Measurements from ENCODE around the gene ARID3B. TPM values are rescaled to one million over a fixed set of nuclear protein-coding genes. Genes with fewer than 3 reads are reported as not detected.
A peak's percentile ranks its signal among the peaks of the same experiment; 100 is the strongest.

The ARID3B gene
- total and polyA plus RNA-seq, 2 of the 13 experiments (the other 11 are each of a cell fraction or from before 2014, with no cell fraction given): 5.3 to 12.8 TPM

DNA sequence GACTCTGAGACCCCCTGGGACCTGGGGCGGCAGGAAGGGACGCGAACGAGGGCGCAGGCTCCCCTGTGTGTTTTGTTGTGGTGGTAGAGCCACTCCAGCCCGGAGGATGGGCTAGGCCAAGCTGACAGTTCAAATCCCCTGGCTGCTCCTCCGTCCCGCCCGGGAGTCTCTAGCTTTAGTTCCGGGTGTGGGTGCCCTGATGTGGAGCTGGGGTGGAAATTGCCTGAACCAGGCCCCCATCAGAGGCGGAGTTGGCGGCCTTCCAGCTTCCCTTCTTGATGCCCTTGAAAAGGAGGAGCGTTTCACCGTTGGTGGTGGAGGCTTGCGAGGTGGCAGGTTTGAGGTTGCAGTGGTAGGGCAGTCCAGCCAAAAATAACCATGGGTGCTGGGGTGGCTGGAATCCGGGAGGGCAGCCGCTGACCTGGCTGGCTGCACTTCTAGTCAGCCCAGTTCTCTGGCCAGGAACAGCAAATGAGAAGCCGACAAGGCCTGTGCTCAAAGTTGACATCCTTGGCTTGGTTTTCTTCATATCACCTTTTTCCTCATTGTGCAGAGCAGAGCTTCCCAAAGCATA, 75.4 kb downstream of the ARID3B start:
- Histone ChIP-seq H2AFZ (ENCODE audit: low read length) (no peak overlapping the region), H4K20me1 (ENCODE audit: insufficient read depth, low read length) (peaks cover 51% of the 10 kb centered on the region), H3K79me2 (ENCODE audit: insufficient read depth, low read length) (peaks cover 50% of the 10 kb centered on the region), H3K36me3 (replicated peaks in 1 of 2; ENCODE audit: control insufficient read depth in 1 of 2, insufficient read depth in 2 of 2, low read length in 2 of 2) (peaks cover 7 to 23% of the 10 kb centered on the region in 2 experiments), H3K27me3 (ENCODE audit: control insufficient read depth in 1 of 2, insufficient read depth in 2 of 2, low read length in 2 of 2) (peaks cover 0 to 15% of the 10 kb centered on the region in 2 experiments; a peak in 2 of 5 replicates), H3K9me3 (ENCODE audit: low read length) (no peaks in the 10 kb centered on the region), H3K27ac (ENCODE audit: extremely low read length, insufficient read depth, low read length) (peak overlapping the region; percentile 93), H3K4me1 (ENCODE audit: insufficient read depth, low read length) (peaks cover 39% of the 10 kb centered on the region), H3K9ac (ENCODE audit: insufficient read depth, low read depth, low read length) (peak overlapping the region; percentile 99), H3K4me3 (replicated peaks in 1 of 3; ENCODE audit: insufficient read depth in 1 of 3, low read depth in 2 of 3, low read length in 3 of 3) (peak overlapping the region; percentile 90 to 100 (median 94)), H3K4me2 (ENCODE audit: low read depth, low read length) (peak overlapping the region; percentile 85)
- FAIRE-seq (peak; percentile 4), ATAC-seq (peak; percentile 2; the same call in 2 of the 3 replicates), DNase-seq (ENCODE audit: low spot score) (peak; percentile 54)
- 0% methylated on average over 17 of the region's 18 CpGs for WGBS (ENCODE audit: low lambda C conversion rate)
- POLR2A ChIA-PET: interaction anchor here (0.5 to 6.9 kb wide), 8 partner anchors 15 to 407 kb away, joined by 3 to 52 read pairs (median 4); partner anchors contain the start of genes ARID3B and PPCDC
- in situ Hi-C loops (cut with HindIII; ENCODE audit: extremely low pct_ligation_motif_present, low pct_unique_long_range_greater_than_20kb) (no loop called here), intact Hi-C loops (cut with micrococcal nuclease; ENCODE audit: unreplicated experiment) (loop anchor here (5.0 kb wide), 2 partner anchors 174 to 244 kb away; no protein-coding TSS in a partner anchor)
- CTCF ChIA-PET (ENCODE audit: low intra/inter-chr PET ratio, low total read pairs): interaction anchor here (1.1 kb wide), 1 partner anchor 243 kb away, joined by 3 read pairs; no protein-coding TSS in a partner anchor
- BruUV-seq (replicated peaks): no TSS peak
- TF ChIP-seq SNAI1 (CRISPR knock-in tag; IDR thresholded peaks at IDR 0.05; ENCODE audit: borderline replicate concordance): 0 out of 2 replicates have a peak, but pooled peaks have one; percentile 66
- TF ChIP-seq ZNF317 (CRISPR knock-in tag; IDR thresholded peaks at IDR 0.05): 0 out of 2 replicates have a peak, but pooled peaks have one; percentile 15
- no peak for TF ChIP-seq ESRRA (CRISPR knock-in tag; IDR thresholded peaks at IDR 0.05; ENCODE audit: low read depth)
- TF ChIP-seq SRSF1 (optimal IDR thresholded peaks at IDR 0.05; ENCODE audit: low read depth, low read length): no peak
- 0 out of 2 replicates have a peak, but pooled peaks have one; percentile 12 for TF ChIP-seq ZBTB20 (CRISPR knock-in tag; IDR thresholded peaks at IDR 0.05; ENCODE audit: borderline replicate concordance, low read depth)
- TF ChIP-seq KDM5A (IDR thresholded peaks at IDR 0.05; ENCODE audit: borderline replicate concordance, low read length): peak; percentile 64; the same call in 1 of the 2 replicates
- TF ChIP-seq ARID2 (CRISPR knock-in tag; IDR thresholded peaks at IDR 0.05; ENCODE audit: borderline replicate concordance): peak; percentile 8; the same call in 1 of the 2 replicates
- peak; percentile 6; the same call in 1 of the 2 replicates for TF ChIP-seq MED13 (CRISPR knock-in tag; IDR thresholded peaks at IDR 0.05)
- TF ChIP-seq ZNF547 (CRISPR knock-in tag; IDR thresholded peaks at IDR 0.05): no peak
- no peak for TF ChIP-seq TOPORS (CRISPR knock-in tag; IDR thresholded peaks at IDR 0.05)
- TF ChIP-seq, protein P1, sequence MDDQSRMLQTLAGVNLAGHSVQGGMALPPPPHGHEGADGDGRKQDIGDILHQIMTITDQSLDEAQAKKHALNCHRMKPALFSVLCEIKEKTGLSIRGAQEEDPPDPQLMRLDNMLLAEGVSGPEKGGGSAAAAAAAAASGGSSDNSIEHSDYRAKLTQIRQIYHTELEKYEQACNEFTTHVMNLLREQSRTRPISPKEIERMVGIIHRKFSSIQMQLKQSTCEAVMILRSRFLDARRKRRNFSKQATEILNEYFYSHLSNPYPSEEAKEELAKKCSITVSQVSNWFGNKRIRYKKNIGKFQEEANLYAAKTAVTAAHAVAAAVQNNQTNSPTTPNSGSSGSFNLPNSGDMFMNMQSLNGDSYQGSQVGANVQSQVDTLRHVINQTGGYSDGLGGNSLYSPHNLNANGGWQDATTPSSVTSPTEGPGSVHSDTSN (CRISPR knock-in tag; IDR thresholded peaks at IDR 0.05; ENCODE audit: borderline replicate concordance): 0 out of 2 replicates have a peak, but pooled peaks have one; percentile 6
- peak; percentile 5; the same call in 1 of the 2 replicates for TF ChIP-seq ZNF232 (CRISPR knock-in tag; IDR thresholded peaks at IDR 0.05; ENCODE audit: borderline replicate concordance)
- TF ChIP-seq ZNF292 (CRISPR knock-in tag; IDR thresholded peaks at IDR 0.05; ENCODE audit: borderline replicate concordance, low read depth): no peak
- TF ChIP-seq, protein P2, sequence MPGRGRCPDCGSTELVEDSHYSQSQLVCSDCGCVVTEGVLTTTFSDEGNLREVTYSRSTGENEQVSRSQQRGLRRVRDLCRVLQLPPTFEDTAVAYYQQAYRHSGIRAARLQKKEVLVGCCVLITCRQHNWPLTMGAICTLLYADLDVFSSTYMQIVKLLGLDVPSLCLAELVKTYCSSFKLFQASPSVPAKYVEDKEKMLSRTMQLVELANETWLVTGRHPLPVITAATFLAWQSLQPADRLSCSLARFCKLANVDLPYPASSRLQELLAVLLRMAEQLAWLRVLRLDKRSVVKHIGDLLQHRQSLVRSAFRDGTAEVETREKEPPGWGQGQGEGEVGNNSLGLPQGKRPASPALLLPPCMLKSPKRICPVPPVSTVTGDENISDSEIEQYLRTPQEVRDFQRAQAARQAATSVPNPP (CRISPR knock-in tag; IDR thresholded peaks at IDR 0.05): no peak
- TF ChIP-seq, protein P3, sequence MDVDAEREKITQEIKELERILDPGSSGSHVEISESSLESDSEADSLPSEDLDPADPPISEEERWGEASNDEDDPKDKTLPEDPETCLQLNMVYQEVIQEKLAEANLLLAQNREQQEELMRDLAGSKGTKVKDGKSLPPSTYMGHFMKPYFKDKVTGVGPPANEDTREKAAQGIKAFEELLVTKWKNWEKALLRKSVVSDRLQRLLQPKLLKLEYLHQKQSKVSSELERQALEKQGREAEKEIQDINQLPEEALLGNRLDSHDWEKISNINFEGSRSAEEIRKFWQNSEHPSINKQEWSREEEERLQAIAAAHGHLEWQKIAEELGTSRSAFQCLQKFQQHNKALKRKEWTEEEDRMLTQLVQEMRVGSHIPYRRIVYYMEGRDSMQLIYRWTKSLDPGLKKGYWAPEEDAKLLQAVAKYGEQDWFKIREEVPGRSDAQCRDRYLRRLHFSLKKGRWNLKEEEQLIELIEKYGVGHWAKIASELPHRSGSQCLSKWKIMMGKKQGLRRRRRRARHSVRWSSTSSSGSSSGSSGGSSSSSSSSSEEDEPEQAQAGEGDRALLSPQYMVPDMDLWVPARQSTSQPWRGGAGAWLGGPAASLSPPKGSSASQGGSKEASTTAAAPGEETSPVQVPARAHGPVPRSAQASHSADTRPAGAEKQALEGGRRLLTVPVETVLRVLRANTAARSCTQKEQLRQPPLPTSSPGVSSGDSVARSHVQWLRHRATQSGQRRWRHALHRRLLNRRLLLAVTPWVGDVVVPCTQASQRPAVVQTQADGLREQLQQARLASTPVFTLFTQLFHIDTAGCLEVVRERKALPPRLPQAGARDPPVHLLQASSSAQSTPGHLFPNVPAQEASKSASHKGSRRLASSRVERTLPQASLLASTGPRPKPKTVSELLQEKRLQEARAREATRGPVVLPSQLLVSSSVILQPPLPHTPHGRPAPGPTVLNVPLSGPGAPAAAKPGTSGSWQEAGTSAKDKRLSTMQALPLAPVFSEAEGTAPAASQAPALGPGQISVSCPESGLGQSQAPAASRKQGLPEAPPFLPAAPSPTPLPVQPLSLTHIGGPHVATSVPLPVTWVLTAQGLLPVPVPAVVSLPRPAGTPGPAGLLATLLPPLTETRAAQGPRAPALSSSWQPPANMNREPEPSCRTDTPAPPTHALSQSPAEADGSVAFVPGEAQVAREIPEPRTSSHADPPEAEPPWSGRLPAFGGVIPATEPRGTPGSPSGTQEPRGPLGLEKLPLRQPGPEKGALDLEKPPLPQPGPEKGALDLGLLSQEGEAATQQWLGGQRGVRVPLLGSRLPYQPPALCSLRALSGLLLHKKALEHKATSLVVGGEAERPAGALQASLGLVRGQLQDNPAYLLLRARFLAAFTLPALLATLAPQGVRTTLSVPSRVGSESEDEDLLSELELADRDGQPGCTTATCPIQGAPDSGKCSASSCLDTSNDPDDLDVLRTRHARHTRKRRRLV (CRISPR knock-in tag; IDR thresholded peaks at IDR 0.05): 0 out of 2 replicates have a peak, but pooled peaks have one; percentile 38
- 0 out of 2 replicates have a peak, but pooled peaks have one; percentile 14 for TF ChIP-seq ZNF256 (CRISPR knock-in tag; conservative IDR thresholded peaks at IDR 0.05)

All from HepG2 (cell line).